HG02642 (cell line): ENCODE measurements around the gene SERPINB10.
A peak's percentile ranks its signal among the peaks of the same experiment; 100 is the strongest.

ENCODE experiments used
- ATAC-seq: cut with Tn5 transposase; IDR thresholded peaks from one replicate; pipeline ENCODE4 v1.9.1; 2021; ENCODE audit warnings: mild to moderate bottlenecking; ENCODE audit not compliant: unreplicated experiment, poor library complexity

SERPINB10 gene

GRCh38 chr18:63975628-63976027, 67.9 kb downstream of the SERPINB10 start:
- no peak for ATAC-seq

- ATAC-seq, result no peak
Measured at GRCh38 chr18:63977040-63977439, 69.3 kb downstream of the SERPINB10 start.

DNA sequence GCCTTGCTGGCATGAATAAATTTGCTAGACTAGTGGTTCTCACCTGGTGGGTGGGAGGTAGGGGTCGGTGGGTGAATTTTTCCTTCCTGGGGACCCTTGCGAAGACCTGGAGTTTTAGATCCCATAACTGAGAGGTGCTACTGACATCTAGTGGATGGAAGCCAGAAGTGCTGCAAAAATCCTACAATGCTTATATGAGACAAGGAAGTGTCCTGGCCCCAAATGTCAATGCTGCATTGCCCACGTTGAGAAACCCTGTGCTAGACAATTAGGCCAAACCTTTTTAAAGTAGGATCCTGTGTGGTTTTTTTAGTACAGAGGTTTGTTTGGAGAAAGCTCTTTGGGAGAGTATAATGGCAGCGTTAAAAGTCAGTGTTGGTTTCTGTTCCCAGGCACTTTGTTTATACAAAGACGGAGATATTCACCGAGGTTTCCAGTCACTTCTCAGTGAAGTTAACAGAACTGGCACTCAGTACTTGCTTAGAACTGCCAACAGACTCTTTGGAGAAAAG, 71.7 kb downstream of the SERPINB10 start:
- peak; percentile 75 for ATAC-seq

GRCh38 chr18:63980027-63980426, 72.3 kb downstream of the SERPINB10 start:
- ATAC-seq, result no peak

DNA sequence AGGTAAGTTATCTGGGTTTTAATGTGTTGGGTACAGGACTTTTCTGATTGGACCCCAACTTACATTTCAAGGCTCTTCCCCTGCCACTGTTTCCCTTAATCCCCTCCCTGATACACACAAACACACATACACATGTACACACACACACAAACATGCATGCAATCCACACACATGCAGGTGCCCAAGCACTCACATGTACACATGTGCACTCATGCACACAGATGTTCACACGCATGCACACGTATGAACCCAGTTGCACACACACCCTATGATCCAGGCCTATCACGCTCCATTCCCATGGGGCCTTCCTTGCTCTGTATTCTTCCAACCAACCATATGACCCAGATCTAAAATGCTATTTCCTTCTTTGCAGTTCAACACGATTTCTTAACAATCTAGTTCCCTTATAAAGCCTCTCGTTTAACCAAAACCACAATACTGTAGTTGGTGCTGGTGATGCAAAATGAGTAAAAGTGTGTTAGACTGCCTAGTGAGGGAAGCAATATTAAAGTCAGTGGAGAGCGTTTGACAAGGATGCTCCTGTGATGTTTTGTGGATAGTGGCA, 73.2 kb downstream of the SERPINB10 start:
- no peak for ATAC-seq

DNA sequence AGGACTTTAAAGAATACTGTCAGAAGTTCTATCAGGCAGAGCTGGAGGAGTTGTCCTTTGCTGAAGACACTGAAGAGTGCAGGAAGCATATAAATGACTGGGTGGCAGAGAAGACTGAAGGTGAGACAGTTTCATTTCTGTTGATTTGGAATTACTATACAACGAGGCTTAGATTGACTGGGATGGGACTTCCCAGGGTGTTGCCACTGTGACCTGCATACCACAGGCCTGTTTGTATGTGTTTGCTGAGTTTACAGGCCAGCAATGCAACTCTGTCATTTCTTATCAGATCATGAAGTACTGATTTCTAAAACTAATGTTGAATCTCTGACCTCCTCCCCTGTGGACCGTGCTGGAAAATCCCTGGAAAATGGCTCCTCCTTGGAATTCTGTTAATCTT, 74.0 kb downstream of the SERPINB10 start:
- ATAC-seq, result no peak

GRCh38 chr18:63982361-63982760, 74.6 kb downstream of the SERPINB10 start:
- ATAC-seq, result no peak
